22Rv1 (cell line): ENCODE measurements around the gene MAP3K3.

Experiments used
- ZFX ChIP-seq: fragments of 450-650 bp; IDR thresholded peaks from 2 replicates; pipeline ENCODE4 v1.6.1; 2017; ENCODE audit warnings: antibody characterized with exemption, borderline replicate concordance
- TF ChIP-seq, protein P1 (sequence below): fragments of 450-650 bp; IDR thresholded peaks from 2 replicates; pipeline ENCODE4 v1.5.1; 2017; ENCODE audit warnings: mild to moderate bottlenecking

DNA sequence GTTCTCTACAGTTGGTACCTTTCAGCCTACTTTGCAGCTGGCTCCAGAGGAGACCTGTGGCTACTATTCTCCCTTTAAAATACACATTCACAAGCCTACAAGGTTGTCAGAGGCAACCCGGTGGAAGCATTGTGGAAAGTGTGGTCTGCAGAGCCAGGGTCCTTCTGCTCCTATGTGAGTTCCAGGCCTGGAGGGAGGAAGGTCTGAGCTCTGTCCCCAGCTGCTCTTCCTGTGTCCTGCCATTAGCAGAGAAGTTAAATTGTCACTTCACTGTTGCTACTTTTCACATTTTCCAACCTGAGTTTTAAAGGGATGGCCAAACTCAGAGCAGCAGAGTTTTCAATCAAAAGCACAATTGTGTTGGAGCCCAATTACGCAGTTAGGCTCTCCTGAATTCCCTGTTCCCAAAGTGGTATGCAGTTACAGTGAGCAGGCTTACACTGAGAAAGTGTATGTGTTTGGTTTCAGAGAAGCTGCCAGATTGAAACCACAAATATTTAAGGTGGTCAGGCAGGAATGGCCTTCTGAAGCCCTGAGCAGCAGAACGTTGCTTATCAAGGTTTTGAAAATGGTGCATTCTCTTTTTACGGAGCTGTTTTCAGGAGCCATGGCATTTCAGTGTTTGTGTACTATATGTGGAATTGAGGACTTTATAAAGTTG, 25.0 kb downstream of the MAP3K3 start:
- TF ChIP-seq, protein P1, sequence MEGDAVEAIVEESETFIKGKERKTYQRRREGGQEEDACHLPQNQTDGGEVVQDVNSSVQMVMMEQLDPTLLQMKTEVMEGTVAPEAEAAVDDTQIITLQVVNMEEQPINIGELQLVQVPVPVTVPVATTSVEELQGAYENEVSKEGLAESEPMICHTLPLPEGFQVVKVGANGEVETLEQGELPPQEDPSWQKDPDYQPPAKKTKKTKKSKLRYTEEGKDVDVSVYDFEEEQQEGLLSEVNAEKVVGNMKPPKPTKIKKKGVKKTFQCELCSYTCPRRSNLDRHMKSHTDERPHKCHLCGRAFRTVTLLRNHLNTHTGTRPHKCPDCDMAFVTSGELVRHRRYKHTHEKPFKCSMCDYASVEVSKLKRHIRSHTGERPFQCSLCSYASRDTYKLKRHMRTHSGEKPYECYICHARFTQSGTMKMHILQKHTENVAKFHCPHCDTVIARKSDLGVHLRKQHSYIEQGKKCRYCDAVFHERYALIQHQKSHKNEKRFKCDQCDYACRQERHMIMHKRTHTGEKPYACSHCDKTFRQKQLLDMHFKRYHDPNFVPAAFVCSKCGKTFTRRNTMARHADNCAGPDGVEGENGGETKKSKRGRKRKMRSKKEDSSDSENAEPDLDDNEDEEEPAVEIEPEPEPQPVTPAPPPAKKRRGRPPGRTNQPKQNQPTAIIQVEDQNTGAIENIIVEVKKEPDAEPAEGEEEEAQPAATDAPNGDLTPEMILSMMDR: no peak
- TF ChIP-seq ZFX: no peak
